ENCODE measurements around the gene PXYLP1.

PXYLP1 gene

GRCh38 chr3:141276398-141276797 lies 44.8 kb downstream of the PXYLP1 start:
- no peak overlapping the region for H2BK15ac ChIP-seq (ENCODE audit: low read length)
- no peak overlapping the region for H3K27ac ChIP-seq (replicated peaks; ENCODE audit: low read length)
- no peak overlapping the region for H2BK5ac ChIP-seq (ENCODE audit: low read length)
- peaks cover 0 to 8% of the 10 kb centered on the region in 2 donors for H3K4me1 ChIP-seq (ENCODE audit: control insufficient read depth in 2 of 2, insufficient read depth in 1 of 2, low read depth in 1 of 2, low read length in 2 of 2)
- H3K14ac ChIP-seq (ENCODE audit: low read length) = no peak overlapping the region
- H3K79me1 ChIP-seq (ENCODE audit: low read depth, low read length) = no peaks in the 10 kb centered on the region
- no peak overlapping the region for H3K23ac ChIP-seq (ENCODE audit: low read depth, low read length, poor library complexity)
- H3K36me3 ChIP-seq (replicated peaks in 1 of 2; ENCODE audit: control insufficient read depth in 2 of 2, insufficient read depth in 2 of 2, low read length in 2 of 2) = peaks cover 9 to 62% of the 10 kb centered on the region in 2 donors
- H4K8ac ChIP-seq (ENCODE audit: low read depth, low read length) = no peak overlapping the region
- H3K4me3 ChIP-seq (ENCODE audit: low read length in 2 of 2) = no peak overlapping the region
- no peak overlapping the region for H2AFZ ChIP-seq (ENCODE audit: low read length)
- no peak overlapping the region for H2BK12ac ChIP-seq (ENCODE audit: low read length)
- H2AK5ac ChIP-seq (ENCODE audit: low read depth, low read length) = no peak overlapping the region
- no peak for DNase-seq (ENCODE audit: low spot score)
- H3K18ac ChIP-seq (ENCODE audit: low read length) = no peak overlapping the region
- no peaks in the 10 kb centered on the region for H3K27me3 ChIP-seq (ENCODE audit: control insufficient read depth in 3 of 3, insufficient read depth in 3 of 3, low read depth in 1 of 3, low read length in 3 of 3)
- H3K9me3 ChIP-seq (replicated peaks in 1 of 2; ENCODE audit: control insufficient read depth in 2 of 2, insufficient read depth in 1 of 2, low read depth in 1 of 2, low read length in 2 of 2) = no peaks in the 10 kb centered on the region
- no peak overlapping the region for H3K9ac ChIP-seq (ENCODE audit: low read depth, low read length, poor library complexity)
- H3K4me2 ChIP-seq (ENCODE audit: insufficient read depth, low read length, poor library complexity, severe bottlenecking) = no peak overlapping the region
- H3K4ac ChIP-seq (ENCODE audit: low read length) = no peak overlapping the region
- H4K91ac ChIP-seq (ENCODE audit: low read depth, low read length, poor library complexity) = no peak overlapping the region
- no peak overlapping the region for H2BK120ac ChIP-seq (ENCODE audit: low read depth, low read length)
- WGBS, 2 donors (ENCODE audit: extremely low coverage in 2 of 2, insufficient read length in 2 of 2, insufficient replicate concordance in 1 of 2) = no CpG with 5 or more reads among the region's 9 CpGs

DNA sequence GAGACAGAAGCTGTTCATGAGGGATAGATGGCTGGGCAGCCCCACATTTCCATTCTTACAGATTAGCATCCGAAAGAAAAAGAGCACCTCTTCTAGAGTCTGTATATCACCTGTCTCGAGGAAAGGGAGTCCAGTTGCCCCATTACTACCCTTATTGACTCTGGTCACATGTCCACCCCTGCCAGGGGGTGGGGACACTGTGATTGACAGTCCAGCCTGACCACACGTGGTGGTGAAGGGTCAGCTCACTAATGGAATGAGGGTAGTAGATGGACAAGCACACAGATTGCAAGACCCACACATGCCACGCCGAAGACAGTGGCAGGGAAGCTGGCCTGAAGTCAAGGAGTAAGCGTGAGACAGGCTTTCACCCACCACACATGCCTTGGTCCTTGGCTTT lies 45.8 kb downstream of the PXYLP1 start:
- peaks cover 0 to 8% of the 10 kb centered on the region in 2 donors for H3K4me1 ChIP-seq (ENCODE audit: control insufficient read depth in 2 of 2, insufficient read depth in 1 of 2, low read depth in 1 of 2, low read length in 2 of 2)
- no peaks in the 10 kb centered on the region for H3K79me1 ChIP-seq (ENCODE audit: low read depth, low read length)
- no peak overlapping the region for H3K4me3 ChIP-seq (ENCODE audit: low read length in 2 of 2)
- no peak overlapping the region for H3K4me2 ChIP-seq (ENCODE audit: insufficient read depth, low read length, poor library complexity, severe bottlenecking)
- H4K91ac ChIP-seq (ENCODE audit: low read depth, low read length, poor library complexity) = no peak overlapping the region
- H3K27me3 ChIP-seq (ENCODE audit: control insufficient read depth in 3 of 3, insufficient read depth in 3 of 3, low read depth in 1 of 3, low read length in 3 of 3) = no peaks in the 10 kb centered on the region
- H4K8ac ChIP-seq (ENCODE audit: low read depth, low read length) = no peak overlapping the region
- no peak overlapping the region for H3K4ac ChIP-seq (ENCODE audit: low read length)
- no peak overlapping the region for H3K14ac ChIP-seq (ENCODE audit: low read length)
- no CpG with 5 or more reads among the region's 6 CpGs for WGBS, 2 donors (ENCODE audit: extremely low coverage in 2 of 2, insufficient read length in 2 of 2, insufficient replicate concordance in 1 of 2)
- no peak overlapping the region for H3K18ac ChIP-seq (ENCODE audit: low read length)
- no peak for DNase-seq (ENCODE audit: low spot score)
- H3K9me3 ChIP-seq (replicated peaks in 1 of 2; ENCODE audit: control insufficient read depth in 2 of 2, insufficient read depth in 1 of 2, low read depth in 1 of 2, low read length in 2 of 2) = no peaks in the 10 kb centered on the region
- no peak overlapping the region for H3K9ac ChIP-seq (ENCODE audit: low read depth, low read length, poor library complexity)
- H3K27ac ChIP-seq (replicated peaks; ENCODE audit: low read length) = no peak overlapping the region
- no peak overlapping the region for H2AK5ac ChIP-seq (ENCODE audit: low read depth, low read length)
- no peak overlapping the region for H3K23ac ChIP-seq (ENCODE audit: low read depth, low read length, poor library complexity)
- no peak overlapping the region for H2AFZ ChIP-seq (ENCODE audit: low read length)
- no peak overlapping the region for H2BK5ac ChIP-seq (ENCODE audit: low read length)
- H2BK120ac ChIP-seq (ENCODE audit: low read depth, low read length) = no peak overlapping the region
- no peak overlapping the region for H2BK15ac ChIP-seq (ENCODE audit: low read length)
- H3K36me3 ChIP-seq (replicated peaks in 1 of 2; ENCODE audit: control insufficient read depth in 2 of 2, insufficient read depth in 2 of 2, low read length in 2 of 2) = peaks cover 10 to 66% of the 10 kb centered on the region in 2 donors
- H2BK12ac ChIP-seq (ENCODE audit: low read length) = no peak overlapping the region

GRCh38 chr3:141278196-141279076 lies 46.8 kb downstream of the PXYLP1 start:
- H4K8ac ChIP-seq (ENCODE audit: low read depth, low read length) = no peak overlapping the region
- H3K4ac ChIP-seq (ENCODE audit: low read length) = no peak overlapping the region
- no peak overlapping the region for H2BK120ac ChIP-seq (ENCODE audit: low read depth, low read length)
- WGBS, 2 donors (ENCODE audit: extremely low coverage in 2 of 2, insufficient read length in 2 of 2, insufficient replicate concordance in 1 of 2) = no CpG with 5 or more reads among the region's 17 CpGs
- H3K4me3 ChIP-seq (ENCODE audit: low read length in 2 of 2) = no peak overlapping the region
- no peak overlapping the region for H3K23ac ChIP-seq (ENCODE audit: low read depth, low read length, poor library complexity)
- no peak overlapping the region for H2BK15ac ChIP-seq (ENCODE audit: low read length)
- H2AFZ ChIP-seq (ENCODE audit: low read length) = no peak overlapping the region
- H4K91ac ChIP-seq (ENCODE audit: low read depth, low read length, poor library complexity) = no peak overlapping the region
- no peak for DNase-seq (ENCODE audit: low spot score)
- H3K27ac ChIP-seq (replicated peaks; ENCODE audit: low read length) = no peak overlapping the region
- H3K9ac ChIP-seq (ENCODE audit: low read depth, low read length, poor library complexity) = peak overlapping the region; percentile 27
- H3K18ac ChIP-seq (ENCODE audit: low read length) = no peak overlapping the region
- no peak overlapping the region for H3K4me2 ChIP-seq (ENCODE audit: insufficient read depth, low read length, poor library complexity, severe bottlenecking)
- no peak overlapping the region for H2AK5ac ChIP-seq (ENCODE audit: low read depth, low read length)
- peaks cover 12 to 73% of the 10 kb centered on the region in 2 donors for H3K36me3 ChIP-seq (replicated peaks in 1 of 2; ENCODE audit: control insufficient read depth in 2 of 2, insufficient read depth in 2 of 2, low read length in 2 of 2)
- no peaks in the 10 kb centered on the region for H3K79me1 ChIP-seq (ENCODE audit: low read depth, low read length)
- no peak overlapping the region for H2BK12ac ChIP-seq (ENCODE audit: low read length)
- no peaks in the 10 kb centered on the region for H3K27me3 ChIP-seq (ENCODE audit: control insufficient read depth in 3 of 3, insufficient read depth in 3 of 3, low read depth in 1 of 3, low read length in 3 of 3)
- no peaks in the 10 kb centered on the region for H3K9me3 ChIP-seq (replicated peaks in 1 of 2; ENCODE audit: control insufficient read depth in 2 of 2, insufficient read depth in 1 of 2, low read depth in 1 of 2, low read length in 2 of 2)
- H2BK5ac ChIP-seq (ENCODE audit: low read length) = no peak overlapping the region
- H3K4me1 ChIP-seq (ENCODE audit: control insufficient read depth in 2 of 2, insufficient read depth in 1 of 2, low read depth in 1 of 2, low read length in 2 of 2) = peaks cover 0 to 8% of the 10 kb centered on the region in 2 donors
- no peak overlapping the region for H3K14ac ChIP-seq (ENCODE audit: low read length)

DNA sequence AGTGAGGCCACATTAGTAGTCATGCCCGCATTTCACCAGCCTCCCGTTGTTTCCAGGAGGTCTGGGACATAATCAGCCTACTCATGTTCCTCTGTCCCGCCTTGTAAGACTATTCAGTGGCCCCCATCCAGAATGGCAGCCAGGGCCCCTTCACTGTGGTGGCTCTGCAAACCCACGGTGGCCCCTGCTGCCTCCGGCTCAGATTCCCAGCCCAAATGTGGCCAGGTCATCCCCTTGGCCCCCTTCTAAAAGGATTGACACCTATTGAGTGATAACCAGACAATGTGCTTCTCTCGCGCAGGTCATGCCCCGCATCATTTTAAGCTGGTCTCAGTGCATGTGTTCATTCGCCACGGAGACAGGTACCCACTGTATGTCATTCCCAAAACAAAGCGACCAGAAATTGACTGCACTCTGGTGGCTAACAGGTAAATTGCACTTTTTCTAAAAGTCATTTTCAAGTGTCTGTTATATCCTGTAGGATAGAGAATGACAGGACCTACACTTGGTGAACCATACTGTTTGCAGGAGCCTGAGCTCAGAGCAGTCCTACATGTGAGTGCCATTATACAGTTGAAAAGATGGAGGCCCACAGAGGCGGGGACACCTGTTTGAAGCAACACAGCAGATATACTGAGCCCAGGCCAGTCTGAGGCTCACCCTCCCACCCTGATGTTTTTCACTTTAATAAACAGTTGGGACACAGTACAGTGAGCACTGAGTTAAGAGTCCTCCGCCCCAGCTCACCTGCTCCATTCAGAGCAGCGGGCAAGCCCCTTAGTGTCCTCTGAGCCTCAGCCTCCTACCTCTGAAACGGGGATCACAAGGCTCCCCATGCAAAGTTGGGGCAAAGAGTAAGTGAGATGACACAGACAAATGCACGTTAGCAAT lies 47.7 kb downstream of the PXYLP1 start:
- Histone ChIP-seq H3K4me2 (ENCODE audit: insufficient read depth, low read length, poor library complexity, severe bottlenecking) (no peak overlapping the region), H3K18ac (ENCODE audit: low read length) (no peak overlapping the region), H3K4me1 (ENCODE audit: control insufficient read depth in 2 of 2, insufficient read depth in 1 of 2, low read depth in 1 of 2, low read length in 2 of 2) (peaks cover 0 to under 1% of the 10 kb centered on the region in 2 donors), H3K27me3 (ENCODE audit: control insufficient read depth in 3 of 3, insufficient read depth in 3 of 3, low read depth in 1 of 3, low read length in 3 of 3) (no peaks in the 10 kb centered on the region), H4K8ac (ENCODE audit: low read depth, low read length) (no peak overlapping the region), H2BK120ac (ENCODE audit: low read depth, low read length) (no peak overlapping the region), H3K36me3 (replicated peaks in 1 of 2; ENCODE audit: control insufficient read depth in 2 of 2, insufficient read depth in 2 of 2, low read length in 2 of 2) (peaks cover 10 to 73% of the 10 kb centered on the region in 2 donors), H2BK15ac (ENCODE audit: low read length) (no peak overlapping the region), H3K9me3 (replicated peaks in 1 of 2; ENCODE audit: control insufficient read depth in 2 of 2, insufficient read depth in 1 of 2, low read depth in 1 of 2, low read length in 2 of 2) (no peaks in the 10 kb centered on the region), H4K91ac (ENCODE audit: low read depth, low read length, poor library complexity) (no peak overlapping the region), H3K27ac (replicated peaks; ENCODE audit: low read length) (no peak overlapping the region), H3K14ac (ENCODE audit: low read length) (no peak overlapping the region), H2AFZ (ENCODE audit: low read length) (no peak overlapping the region), H3K4me3 (ENCODE audit: low read length in 2 of 2) (no peak overlapping the region), H2BK5ac (ENCODE audit: low read length) (no peak overlapping the region), H2BK12ac (ENCODE audit: low read length) (no peak overlapping the region), H3K23ac (ENCODE audit: low read depth, low read length, poor library complexity) (no peak overlapping the region), H3K79me1 (ENCODE audit: low read depth, low read length) (no peaks in the 10 kb centered on the region), H3K9ac (ENCODE audit: low read depth, low read length, poor library complexity) (no peak overlapping the region), H2AK5ac (ENCODE audit: low read depth, low read length) (no peak overlapping the region), H3K4ac (ENCODE audit: low read length) (no peak overlapping the region)
- no peak for DNase-seq (ENCODE audit: low spot score)
- WGBS, 2 donors (ENCODE audit: extremely low coverage in 2 of 2, insufficient read length in 2 of 2, insufficient replicate concordance in 1 of 2) = no CpG with 5 or more reads among the region's 16 CpGs
